HFF-Myc (cell line): ENCODE results near the gene AMOTL1.

Experiments used
- DNase-seq: peaks from one replicate; pipeline ENCODE4 v3.0.0-alpha.2; 2011; ENCODE audit warnings: low read depth; ENCODE audit errors: extremely low read depth
- H3K4me3 ChIP-seq: replicated peaks from 2 replicates; pipeline ENCODE4 v1.5.1; 2011; ENCODE audit warnings: low read depth, mild to moderate bottlenecking, control low read depth, low read length
- TF ChIP-seq, protein P1 (sequence below): IDR thresholded peaks from 2 replicates; pipeline ENCODE4 v1.5.1; 2012; ENCODE audit warnings: mild to moderate bottlenecking, low read depth, low read length, control low read depth; ENCODE audit errors: missing control alignments

AMOTL1 gene

DNA sequence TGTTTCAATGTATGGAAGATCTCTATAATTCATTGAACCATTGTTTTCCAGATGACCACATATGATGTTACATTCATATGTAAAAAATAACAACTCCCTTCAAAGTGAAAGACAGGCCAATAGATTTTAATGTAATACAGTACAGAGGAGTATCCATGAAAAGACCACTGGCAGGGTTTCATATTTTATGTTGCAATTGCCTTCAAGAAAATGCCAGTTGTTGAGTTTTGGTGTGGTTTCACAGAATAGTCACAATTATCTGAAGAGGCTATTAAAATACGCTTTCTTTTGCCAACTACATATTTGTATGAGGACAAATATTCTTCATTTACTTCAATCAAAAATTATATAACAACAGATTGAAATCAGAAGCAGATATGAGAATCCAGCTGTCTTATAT lies 14.3 kb downstream of the AMOTL1 start:
- TF ChIP-seq, protein P1, sequence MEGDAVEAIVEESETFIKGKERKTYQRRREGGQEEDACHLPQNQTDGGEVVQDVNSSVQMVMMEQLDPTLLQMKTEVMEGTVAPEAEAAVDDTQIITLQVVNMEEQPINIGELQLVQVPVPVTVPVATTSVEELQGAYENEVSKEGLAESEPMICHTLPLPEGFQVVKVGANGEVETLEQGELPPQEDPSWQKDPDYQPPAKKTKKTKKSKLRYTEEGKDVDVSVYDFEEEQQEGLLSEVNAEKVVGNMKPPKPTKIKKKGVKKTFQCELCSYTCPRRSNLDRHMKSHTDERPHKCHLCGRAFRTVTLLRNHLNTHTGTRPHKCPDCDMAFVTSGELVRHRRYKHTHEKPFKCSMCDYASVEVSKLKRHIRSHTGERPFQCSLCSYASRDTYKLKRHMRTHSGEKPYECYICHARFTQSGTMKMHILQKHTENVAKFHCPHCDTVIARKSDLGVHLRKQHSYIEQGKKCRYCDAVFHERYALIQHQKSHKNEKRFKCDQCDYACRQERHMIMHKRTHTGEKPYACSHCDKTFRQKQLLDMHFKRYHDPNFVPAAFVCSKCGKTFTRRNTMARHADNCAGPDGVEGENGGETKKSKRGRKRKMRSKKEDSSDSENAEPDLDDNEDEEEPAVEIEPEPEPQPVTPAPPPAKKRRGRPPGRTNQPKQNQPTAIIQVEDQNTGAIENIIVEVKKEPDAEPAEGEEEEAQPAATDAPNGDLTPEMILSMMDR = no peak
- no peak for DNase-seq
- H3K4me3 ChIP-seq = no peak overlapping the region

DNA sequence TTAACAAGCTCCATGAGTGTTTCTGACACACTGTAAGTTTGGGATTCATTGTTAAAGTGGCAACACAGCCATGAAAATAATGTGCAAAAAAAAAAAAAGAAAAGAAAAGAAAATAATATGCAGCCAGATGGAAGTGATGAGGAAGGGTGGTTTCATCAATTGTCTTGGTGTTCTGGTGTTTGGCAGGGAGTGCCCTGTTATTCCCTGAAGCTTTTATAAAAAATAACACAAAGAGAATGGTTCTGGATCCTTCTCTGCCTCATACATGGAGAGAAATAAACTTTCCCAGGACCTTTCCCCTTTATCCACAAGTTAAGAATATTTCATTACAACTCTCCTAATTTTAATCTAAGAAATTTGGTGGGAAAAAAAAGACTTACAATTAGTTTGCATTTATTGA lies 16.7 kb downstream of the AMOTL1 start:
- TF ChIP-seq, protein P1 = no peak
- DNase-seq = no peak
- H3K4me3 ChIP-seq = no peak overlapping the region

DNA sequence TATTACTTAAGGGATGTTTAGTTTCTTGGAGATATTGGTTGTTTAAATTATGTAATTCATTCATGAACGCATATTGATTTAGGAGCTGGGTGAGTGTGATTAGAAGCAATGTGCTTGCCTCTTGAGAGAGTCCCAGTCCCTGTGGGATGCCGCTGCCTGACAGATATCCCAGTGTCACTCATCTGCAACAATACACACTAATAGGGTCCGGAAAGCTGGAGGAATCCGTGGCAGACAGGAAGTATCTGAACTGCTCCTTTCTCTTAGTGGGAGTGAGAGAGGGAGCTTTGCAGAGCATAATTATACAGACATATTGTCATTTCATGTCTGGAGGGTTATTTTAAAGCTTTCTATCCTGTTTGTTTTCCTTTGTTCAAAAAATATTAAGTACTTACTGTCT lies 17.4 kb downstream of the AMOTL1 start:
- no peak for DNase-seq
- H3K4me3 ChIP-seq = no peak overlapping the region
- TF ChIP-seq, protein P1 = no peak

DNA sequence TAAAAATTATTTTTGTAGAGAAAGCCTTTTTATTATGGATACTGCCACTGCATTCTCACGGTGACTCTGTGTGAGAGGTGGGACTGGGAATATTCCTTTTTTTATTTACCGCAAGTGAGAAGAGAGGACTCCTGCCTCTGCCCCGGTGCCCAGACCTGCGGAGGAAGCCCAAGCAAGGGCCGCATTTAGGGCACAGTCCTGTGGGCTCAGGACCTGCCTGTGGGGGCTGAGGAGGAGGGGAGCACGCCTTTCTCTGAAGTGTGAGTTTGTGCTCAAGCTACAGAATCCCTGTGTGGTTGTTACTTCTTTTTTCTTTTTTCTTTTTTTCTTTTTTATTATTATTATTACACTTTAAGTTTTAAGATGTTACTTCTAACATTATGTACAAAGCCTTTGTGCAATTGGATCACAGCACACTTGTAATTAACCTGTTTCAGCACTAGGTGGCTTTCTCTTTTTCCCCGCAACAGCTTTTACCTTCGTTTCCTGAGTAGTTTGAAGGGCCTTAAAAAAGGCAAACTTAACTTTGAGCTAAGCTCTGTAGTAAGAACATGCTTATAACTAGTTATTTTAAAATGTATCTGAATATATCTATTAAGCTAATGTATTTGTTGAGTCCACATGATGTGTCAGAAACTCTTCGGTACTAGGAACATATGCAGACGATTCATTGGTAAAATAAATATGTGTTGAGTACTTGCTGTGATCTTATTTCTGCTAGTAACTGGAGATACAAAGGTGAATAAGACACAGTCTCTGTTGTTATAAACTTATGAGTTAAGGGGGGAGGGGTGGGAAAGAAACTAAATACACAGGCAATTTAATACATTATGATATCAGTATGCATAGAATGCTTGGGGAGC lies 18.3 kb downstream of the AMOTL1 start:
- no peak for DNase-seq
- TF ChIP-seq, protein P1 = peak; percentile 45
- no peak overlapping the region for H3K4me3 ChIP-seq

DNA sequence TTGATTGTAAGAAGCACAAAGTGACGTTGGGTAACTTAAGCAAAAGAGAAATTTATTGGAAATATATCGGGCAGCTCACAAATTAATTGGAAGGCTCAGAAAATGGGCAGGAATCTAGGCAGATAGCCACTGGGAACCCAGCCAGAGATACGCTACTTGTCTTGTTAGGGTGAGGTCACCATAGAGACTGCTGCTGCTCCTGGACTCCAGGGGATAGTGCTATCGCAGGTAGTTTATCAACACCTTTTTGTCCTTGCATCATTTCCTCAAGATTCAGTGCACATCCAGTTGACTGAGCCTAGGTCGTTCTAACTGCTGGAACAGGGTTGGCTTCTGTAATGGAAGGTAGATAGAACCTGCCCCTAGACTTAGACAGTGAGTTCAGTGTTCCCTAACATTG lies 19.6 kb downstream of the AMOTL1 start:
- DNase-seq = no peak

DNA sequence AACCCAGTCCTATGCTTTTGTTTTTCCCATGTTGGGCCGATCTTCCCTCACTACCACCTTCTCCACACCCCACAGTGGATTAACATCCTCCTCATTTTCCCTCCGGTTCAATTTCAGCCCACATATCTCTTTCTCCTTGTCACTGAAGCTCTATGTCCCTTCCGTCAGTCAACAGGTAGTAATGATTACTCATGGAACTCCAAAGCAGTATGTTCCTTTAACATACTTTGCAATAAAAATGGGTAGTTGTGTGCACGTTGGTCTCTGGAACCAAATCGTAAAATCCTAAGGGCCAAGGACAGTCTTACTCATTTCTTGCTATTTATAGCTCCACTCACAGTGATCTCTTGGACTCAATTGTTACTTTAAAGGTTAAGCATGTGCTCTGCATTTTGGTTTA lies 20.2 kb downstream of the AMOTL1 start:
- H3K4me3 ChIP-seq = no peak overlapping the region
- DNase-seq = no peak
- TF ChIP-seq, protein P1 = no peak

More for the DNA sequence above, 19.6 kb downstream of the AMOTL1 start:
- H3K4me3 ChIP-seq = no peak overlapping the region
- TF ChIP-seq, protein P1 = no peak
